ENCODE results near the gene AP5Z1. TPM values are rescaled to one million over a fixed set of nuclear protein-coding genes. Genes with fewer than 3 reads are reported as not detected.

The AP5Z1 gene
- total RNA-seq, 1 donor from 2014 or later: 40.5 TPM

DNA sequence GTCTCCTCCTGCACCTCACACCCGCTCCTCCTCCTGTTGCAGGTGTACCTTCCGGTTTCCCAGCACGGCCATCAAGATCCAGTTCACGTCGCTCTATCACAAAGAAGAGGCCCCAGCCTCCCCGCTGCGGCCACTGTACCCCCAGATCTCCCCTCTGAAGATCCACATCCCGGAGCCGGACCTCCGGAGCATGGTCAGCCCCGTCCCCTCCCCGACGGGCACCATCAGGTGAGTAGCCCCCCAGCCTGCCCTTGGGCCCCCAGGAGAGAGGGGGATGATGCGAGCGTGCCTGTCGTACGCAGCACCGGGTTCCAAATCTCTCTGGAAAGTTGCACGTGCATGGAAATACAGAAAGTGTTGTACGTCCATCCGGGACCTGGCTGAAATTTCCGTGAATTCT is 34.6 kb upstream of the AP5Z1 start:
- H3K4me1 ChIP-seq: peaks cover 51% of the 10 kb centered on the region
- no peaks in the 10 kb centered on the region for H3K27me3 ChIP-seq
- no peak overlapping the region for H3K27ac ChIP-seq
- no peak for TF ChIP-seq POLR2A (IDR thresholded peaks at IDR 0.05)
- TF ChIP-seq POLR2AphosphoS5 (IDR thresholded peaks at IDR 0.05; ENCODE audit: insufficient read depth in 1 of 2, low read depth in 1 of 2): no peak
- TF ChIP-seq CTCF (IDR thresholded peaks at IDR 0.05): no peak
- no peaks in the 10 kb centered on the region for H3K9me3 ChIP-seq
- peaks cover 0 to 20% of the 10 kb centered on the region in 2 donors for H3K36me3 ChIP-seq
- no peak for DNase-seq (ENCODE audit: extremely low spot score in 2 of 2)
- no peak overlapping the region for H3K4me3 ChIP-seq
- intact Hi-C loops (cut with DNase I): no loop called here

GRCh38 chr7:4742051-4742573 is 33.3 kb upstream of the AP5Z1 start:
- Histone ChIP-seq H3K9me3 (no peaks in the 10 kb centered on the region), H3K27ac (no peak overlapping the region), H3K4me3 (no peak overlapping the region), H3K4me1 (peaks cover 64% of the 10 kb centered on the region), H3K36me3 (peaks cover 0 to 20% of the 10 kb centered on the region in 2 donors), H3K27me3 (no peaks in the 10 kb centered on the region)
- TF ChIP-seq POLR2AphosphoS5 (IDR thresholded peaks at IDR 0.05; ENCODE audit: insufficient read depth in 1 of 2, low read depth in 1 of 2) (no peak), POLR2A (IDR thresholded peaks at IDR 0.05) (no peak), CTCF (IDR thresholded peaks at IDR 0.05) (no peak)
- intact Hi-C loops (cut with DNase I): no loop called here
- DNase-seq (ENCODE audit: extremely low spot score in 2 of 2): no peak

DNA sequence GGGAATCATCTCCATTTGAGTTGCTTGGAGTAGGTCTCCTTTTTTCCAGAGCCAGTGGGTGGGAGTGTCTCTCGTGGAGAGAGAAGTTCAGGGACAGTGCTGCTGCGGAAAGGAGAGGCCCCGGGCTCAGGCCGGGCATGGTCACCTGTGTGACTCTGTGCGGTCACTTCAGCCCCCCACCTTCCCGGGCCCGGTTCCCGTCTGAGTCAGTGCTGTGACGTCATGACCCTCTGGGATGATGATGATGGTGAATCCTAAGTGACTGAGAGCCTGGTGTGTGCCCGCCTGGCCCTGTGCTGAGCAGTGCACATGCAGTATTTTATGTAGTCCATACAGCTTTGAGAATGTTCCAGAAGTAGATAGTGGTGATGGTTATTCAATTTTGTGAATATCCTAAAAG is 32.6 kb upstream of the AP5Z1 start:
- intact Hi-C loops (cut with DNase I): no loop called here
- TF ChIP-seq POLR2A (IDR thresholded peaks at IDR 0.05): no peak
- no peak for TF ChIP-seq POLR2AphosphoS5 (IDR thresholded peaks at IDR 0.05; ENCODE audit: insufficient read depth in 1 of 2, low read depth in 1 of 2)
- no peak for TF ChIP-seq CTCF (IDR thresholded peaks at IDR 0.05)
- H3K4me3 ChIP-seq: no peak overlapping the region
- no peaks in the 10 kb centered on the region for H3K27me3 ChIP-seq
- H3K36me3 ChIP-seq: peaks cover 0 to 20% of the 10 kb centered on the region in 2 donors
- peaks cover 68% of the 10 kb centered on the region for H3K4me1 ChIP-seq
- no peak for DNase-seq (ENCODE audit: extremely low spot score in 2 of 2)
- peak overlapping the region; percentile 95 for H3K27ac ChIP-seq
- no peaks in the 10 kb centered on the region for H3K9me3 ChIP-seq

GRCh38 chr7:4744391-4745264 is 30.8 kb upstream of the AP5Z1 start:
- peak overlapping the region; percentile 29 to 41 for H3K4me3 ChIP-seq
- peaks cover 56% of the 10 kb centered on the region for H3K4me1 ChIP-seq

More at GRCh38 chr7:4744391-4745264, 30.8 kb upstream of the AP5Z1 start:
- H3K36me3 ChIP-seq: peaks cover 0 to 20% of the 10 kb centered on the region in 2 donors
- no peaks in the 10 kb centered on the region for H3K27me3 ChIP-seq
- TF ChIP-seq POLR2AphosphoS5 (IDR thresholded peaks at IDR 0.05; ENCODE audit: insufficient read depth in 1 of 2, low read depth in 1 of 2) (peak; percentile 93 to 96), CTCF (IDR thresholded peaks at IDR 0.05) (no peak)
- H3K9me3 ChIP-seq: no peaks in the 10 kb centered on the region
- H3K27ac ChIP-seq: peak overlapping the region; percentile 95
- DNase-seq (ENCODE audit: extremely low spot score in 2 of 2): peak in 1 of 2 donors; percentile 98
- intact Hi-C loops (cut with DNase I): no loop called here

All from vagina (tissue), 2 donors.